PFSK-1 (cell line): ENCODE data around the gene SNX8.

Source experiments
- FOXP2 ChIP-seq: optimal IDR thresholded peaks from 2 replicates; pipeline ENCODE3; 2011; ENCODE audit warnings: borderline replicate concordance, control low read depth, inconsistent platforms; ENCODE audit not compliant: insufficient read depth; ENCODE audit errors: extremely low read length, extremely low read depth
- POLR2AphosphoS5 ChIP-seq: IDR thresholded peaks from 2 replicates; pipeline ENCODE4 v1.6.1; 2012; ENCODE audit warnings: low read depth, mild to moderate bottlenecking, control low read depth, low read length, moderate library complexity
- REST ChIP-seq, 2 experiments: IDR thresholded peaks; 2 replicates each; pipeline versions ENCODE4 v1.6.1 to v1.8.0; 2011 to 2012; ENCODE audit warnings: low read depth in 2 of 2, low read length in 2 of 2, control low read depth in 1 of 2, inconsistent platforms in 1 of 2, mild to moderate bottlenecking in 1 of 2, moderate library complexity in 1 of 2; ENCODE audit not compliant: insufficient read depth in 1 of 2
- SIN3A ChIP-seq: IDR thresholded peaks from 2 replicates; pipeline ENCODE4 v1.6.1; 2012; ENCODE audit warnings: mild to moderate bottlenecking, low read length, moderate library complexity, borderline replicate concordance; ENCODE audit not compliant: insufficient read depth
- TAF1 ChIP-seq: IDR thresholded peaks from 2 replicates; pipeline ENCODE4 v1.6.1; 2012; ENCODE audit warnings: low read length, control low read depth, borderline replicate concordance; ENCODE audit not compliant: insufficient read depth

Gene SNX8

GRCh38 chr7:2245883-2246675 lies 68.2 kb downstream of the SNX8 start:
- TF ChIP-seq POLR2AphosphoS5 = no peak

GRCh38 chr7:2244404-2244995 lies 69.7 kb downstream of the SNX8 start:
- TF ChIP-seq SIN3A = no peak
- no peak for TF ChIP-seq REST (IDR thresholded peaks at IDR 0.05; ENCODE audit: insufficient read depth in 1 of 2, low read depth in 2 of 2, low read length in 2 of 2)
- no peak for TF ChIP-seq POLR2AphosphoS5
- no peak for TF ChIP-seq FOXP2
- no peak for TF ChIP-seq TAF1

GRCh38 chr7:2243458-2243857 lies 70.8 kb downstream of the SNX8 start:
- TF ChIP-seq SIN3A (no peak), POLR2AphosphoS5 (no peak), FOXP2 (no peak), TAF1 (no peak), REST (IDR thresholded peaks at IDR 0.05; ENCODE audit: insufficient read depth in 1 of 2, low read depth in 2 of 2, low read length in 2 of 2) (no peak)

GRCh38 chr7:2242541-2243429 lies 71.5 kb downstream of the SNX8 start:
- TF ChIP-seq SIN3A (0 out of 2 replicates have a peak, but pooled peaks have one; percentile 7), TAF1 (no peak), REST (IDR thresholded peaks at IDR 0.05; ENCODE audit: insufficient read depth in 1 of 2, low read depth in 2 of 2, low read length in 2 of 2) (no peak)

GRCh38 chr7:2241580-2242540 lies 72.4 kb downstream of the SNX8 start, which contains the start of the genes MRM2 and NUDT1:
TSS of gene MRM2 (minus strand) at chr7:2242205. CDS start at chr7:2242169, 36 bp downstream.
TSS of gene NUDT1 (plus strand) at chr7:2242226. CDS start at chr7:2244575, 2,349 bp downstream.
- TF ChIP-seq POLR2AphosphoS5 (peak; percentile 88), FOXP2 (peak; percentile 59), REST (IDR thresholded peaks at IDR 0.05; ENCODE audit: insufficient read depth in 1 of 2, low read depth in 2 of 2, low read length in 2 of 2) (peak in 1 of 2 experiments; percentile 18; a peak in 1 of 4 replicates), SIN3A (peak; percentile 81; the same call in 1 of the 2 replicates), TAF1 (peak; percentile 93)
